Lung (tissue), 12 donors: ENCODE data around the gene SPPL2A. TPM values are rescaled to one million over a fixed set of nuclear protein-coding genes. Genes with fewer than 3 reads are reported as not detected.

Source experiments
- ATAC-seq: fragments of 200-7000 bp; cut with Tn5 transposase; one replicate; pipeline ENCODE4 v1.9.1; 2020; ENCODE audit warnings: moderate number of reproducible peaks; ENCODE audit not compliant: insufficient read depth, low FRiP score
- DNase-seq, 3 donors: peaks; one replicate each; pipeline ENCODE4 v3.0.0-alpha.2; 2013 to 2017
- H3K27ac ChIP-seq, 2 donors: one replicate each; pipeline ENCODE4 v1.5.1; 2013; ENCODE audit warnings: mild to moderate bottlenecking in 2 of 2, moderate library complexity in 2 of 2, control low read depth in 1 of 2, inconsistent platforms in 1 of 2, low read depth in 1 of 2, low read length in 1 of 2
- H3K27me3 ChIP-seq, 3 donors: one replicate each; pipeline ENCODE4 v1.5.1; 2013; ENCODE audit warnings: low read length in 2 of 3; ENCODE audit not compliant: control insufficient read depth in 3 of 3, insufficient read depth in 3 of 3
- H3K36me3 ChIP-seq, 4 donors: one replicate each; pipeline ENCODE4 v1.5.1; 2013; ENCODE audit warnings: low read length in 4 of 4, mild to moderate bottlenecking in 1 of 4, moderate library complexity in 1 of 4; ENCODE audit not compliant: control insufficient read depth in 4 of 4, insufficient read depth in 4 of 4
- H3K4me1 ChIP-seq, 5 donors: one replicate each; pipeline ENCODE4 v1.5.1; 2013; ENCODE audit warnings: low read length in 5 of 5, mild to moderate bottlenecking in 2 of 5, moderate library complexity in 1 of 5; ENCODE audit not compliant: control insufficient read depth in 5 of 5, insufficient read depth in 5 of 5
- H3K4me3 ChIP-seq: one replicate; pipeline ENCODE4 v1.5.1; 2013; ENCODE audit warnings: mild to moderate bottlenecking, control low read depth, moderate library complexity
- H3K9ac ChIP-seq, 2 donors: one replicate each; pipeline ENCODE4 v1.5.1; 2013; ENCODE audit warnings: low read length in 2 of 2, control low read depth in 1 of 2; ENCODE audit not compliant: insufficient read depth in 1 of 2
- H3K9me3 ChIP-seq, 4 donors: one replicate each; pipeline ENCODE4 v1.5.1; 2013; ENCODE audit warnings: low read length in 3 of 4, mild to moderate bottlenecking in 1 of 4, moderate library complexity in 1 of 4; ENCODE audit not compliant: control insufficient read depth in 4 of 4, insufficient read depth in 3 of 4
- CTCF ChIP-seq: IDR thresholded peaks from 2 replicates; pipeline ENCODE4 v1.5.1; 2012; ENCODE audit warnings: mild to moderate bottlenecking; ENCODE audit errors: control extremely low read depth, extremely low read depth
- WGBS, 2 donors: extraction: QIAGEN DNeasy Blood & Tissue Kit; methylation state at CpG; one replicate each; pipeline ENCODE4 v1.1.7; 2013; 5-methylcytosine and 5-hydroxymethylcytosine counted together
- polyA plus RNA-seq, 2 donors: library from polyadenylated mRNA; stranded (reverse); fragments of 200-250 nt; gene quantifications; one replicate each; pipeline ENCODE4 v1.2.1, GENCODE V29; 2013
- total RNA-seq, 2 donors: library from RNA; depleted of rRNA in 1 of 2; stranded (reverse); fragments of >200 nt in 1 of 2; gene quantifications; one replicate each; pipeline ENCODE4 v1.2.1, GENCODE V29; 2014 to 2021
- donor health status: control.
- donor health status: control.
- donor health status: Bipolar disorder and iron deficiency.
- donor health status: healthy.
- donor health status: DM: yes; HTN: yes; CAD: no.

The SPPL2A gene
- total and polyA plus RNA-seq, 4 donors: 36.3 to 147 (median 124) TPM

GRCh38 chr15:50685191-50685975 lies 80.1 kb downstream of the SPPL2A start:
- Histone ChIP-seq H3K4me3 (peak overlapping the region; percentile 89), H3K27me3 (no peaks in the 10 kb centered on the region), H3K36me3 (peaks cover 3 to 5% (median 4%) of the 10 kb centered on the region in 4 donors), H3K9ac (peak overlapping the region; percentile 50 to 88), H3K27ac (peak overlapping the region; percentile 88 to 99), H3K4me1 (peaks cover 5 to 18% (median 12%) of the 10 kb centered on the region in 5 donors), H3K9me3 (no peaks in the 10 kb centered on the region)
- DNase-seq: peak in 2 of 3 donors; percentile 22 to 38
- no peak for TF ChIP-seq CTCF
- no peak for ATAC-seq
- 49 to 64% methylated on average over 22 of the region's 22 CpGs for WGBS, 2 donors

- TF ChIP-seq CTCF: no peak
- H3K9ac ChIP-seq: no peak overlapping the region
- no peaks in the 10 kb centered on the region for H3K9me3 ChIP-seq
- H3K4me1 ChIP-seq: peaks cover 0 to 21% (median 6%) of the 10 kb centered on the region in 5 donors
- no peak for DNase-seq
- peaks cover 3 to 7% (median 4%) of the 10 kb centered on the region in 4 donors for H3K36me3 ChIP-seq
- H3K4me3 ChIP-seq: no peak overlapping the region
- no peaks in the 10 kb centered on the region for H3K27me3 ChIP-seq
- ATAC-seq: no peak
- H3K27ac ChIP-seq: no peak overlapping the region
Measured at GRCh38 chr15:50681467-50681866, 84.0 kb downstream of the SPPL2A start.

GRCh38 chr15:50676799-50677483 lies 88.6 kb downstream of the SPPL2A start:
- WGBS, 2 donors: 89 to 91% methylated on average over 6 of the region's 6 CpGs

More at GRCh38 chr15:50676799-50677483, 88.6 kb downstream of the SPPL2A start:
- no peak for ATAC-seq
- Histone ChIP-seq H3K9ac (no peak overlapping the region), H3K4me1 (peaks cover 0 to 13% (median 2%) of the 10 kb centered on the region in 5 donors), H3K27ac (peak overlapping the region in 1 of 2 donors; percentile 82), H3K36me3 (peaks cover 0 to 3% (median 1%) of the 10 kb centered on the region in 4 donors), H3K9me3 (no peaks in the 10 kb centered on the region), H3K27me3 (no peaks in the 10 kb centered on the region), H3K4me3 (no peak overlapping the region)
- no peak for DNase-seq
- no peak for TF ChIP-seq CTCF
